Suppressor macrophage treated with lipopolysaccharide for 1 hour (primary cell): ENCODE data around the gene CTSO.
A peak's percentile ranks its signal among the peaks of the same experiment; 100 is the strongest.
"Not testable (repeated sequence)": the region's sequence is repeated elsewhere in the genome, so short reads cannot be mapped to it uniquely, and the experiment has no call there.

Source experiments
- DNase-seq, 3 donors: peaks; one replicate each; pipeline ENCODE4 v3.0.0-alpha.2; 2020 to 2022

Gene CTSO

DNA sequence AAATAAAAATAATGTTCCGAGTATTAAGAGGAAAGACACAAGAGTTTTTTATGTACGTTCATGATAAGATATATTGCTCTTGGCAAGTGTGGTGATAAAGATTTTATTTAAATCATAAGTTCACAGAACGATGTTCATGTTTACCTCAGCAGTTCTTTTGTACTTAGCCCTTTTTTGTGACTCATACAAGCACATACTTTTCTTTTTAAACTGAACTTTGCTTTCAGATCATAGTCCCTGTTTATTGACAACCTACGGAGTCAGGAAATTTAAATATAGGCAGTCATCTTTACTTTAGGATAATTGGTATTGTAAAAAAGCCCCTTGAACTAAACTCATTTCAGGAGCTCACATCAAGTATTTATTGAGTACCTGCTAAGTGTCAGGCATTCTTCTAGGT, 1.3 kb upstream of the CTSO start:
- DNase-seq: no peak

DNA sequence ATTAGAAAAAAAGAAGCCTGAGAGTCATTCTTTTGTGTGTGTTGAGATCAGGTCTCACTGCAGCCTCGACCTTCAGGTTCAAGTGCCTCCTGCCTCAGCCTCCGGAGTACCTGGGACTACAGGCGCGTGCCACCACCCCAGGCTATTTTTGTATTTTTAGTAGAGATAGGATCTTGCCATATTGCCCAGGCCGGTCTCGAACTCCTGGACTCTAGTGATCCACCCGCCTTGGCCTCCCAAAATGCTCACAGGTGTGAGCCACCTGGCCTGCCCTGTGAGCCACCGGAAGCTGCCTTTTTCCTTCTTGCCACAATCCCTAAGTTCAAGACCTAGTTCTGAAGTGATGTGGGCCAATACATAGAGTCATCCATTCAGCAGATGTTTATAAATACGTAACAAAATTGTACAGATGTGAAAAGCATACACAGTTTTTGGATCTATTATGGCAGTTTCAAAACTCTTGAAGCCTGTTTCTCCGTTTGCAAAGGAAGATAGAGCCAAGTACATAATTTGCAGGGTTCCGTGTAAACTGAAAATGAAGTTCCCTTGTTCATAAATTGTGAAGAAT, 536 bp upstream of the CTSO start:
- DNase-seq: no peak

DNA sequence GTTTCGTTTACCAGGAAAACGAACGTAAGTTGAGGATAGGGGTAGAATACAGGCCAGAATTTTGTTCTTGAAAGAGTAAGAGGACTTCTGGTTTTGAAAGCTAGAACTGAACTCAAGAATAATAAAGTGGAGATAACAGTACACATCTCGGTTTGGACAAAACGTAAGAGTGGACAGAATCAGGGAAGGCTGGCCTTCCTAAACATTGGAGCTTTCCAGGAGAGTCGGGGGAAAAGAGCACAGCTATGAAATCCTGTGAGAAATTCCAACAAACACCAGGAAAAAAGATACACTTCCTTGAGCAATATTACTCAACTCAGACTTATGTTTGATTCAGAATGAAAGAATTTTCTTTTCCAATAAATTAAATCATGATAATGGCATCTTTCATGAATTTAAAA, 1.2 kb downstream of the CTSO start:
- DNase-seq: no peak

DNA sequence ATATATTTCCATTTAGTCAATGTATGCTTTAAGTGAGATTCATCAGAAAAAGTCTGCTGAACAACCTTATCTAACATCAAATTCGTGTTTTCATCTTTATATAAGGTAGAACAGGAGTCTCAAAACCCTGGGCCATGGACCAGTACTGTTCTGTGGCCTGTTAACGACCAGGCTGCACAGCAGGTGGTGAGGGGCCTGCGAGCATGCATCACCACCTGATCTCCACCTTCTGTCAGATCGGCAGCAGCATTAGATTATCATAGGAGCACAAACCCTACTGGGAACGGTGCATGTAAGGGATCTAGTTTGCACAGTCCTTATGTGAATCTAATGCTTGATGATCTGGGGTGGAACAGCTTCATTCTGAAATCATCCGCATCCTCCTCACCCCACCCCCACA, 3.2 kb downstream of the CTSO start:
- DNase-seq: no peak

DNA sequence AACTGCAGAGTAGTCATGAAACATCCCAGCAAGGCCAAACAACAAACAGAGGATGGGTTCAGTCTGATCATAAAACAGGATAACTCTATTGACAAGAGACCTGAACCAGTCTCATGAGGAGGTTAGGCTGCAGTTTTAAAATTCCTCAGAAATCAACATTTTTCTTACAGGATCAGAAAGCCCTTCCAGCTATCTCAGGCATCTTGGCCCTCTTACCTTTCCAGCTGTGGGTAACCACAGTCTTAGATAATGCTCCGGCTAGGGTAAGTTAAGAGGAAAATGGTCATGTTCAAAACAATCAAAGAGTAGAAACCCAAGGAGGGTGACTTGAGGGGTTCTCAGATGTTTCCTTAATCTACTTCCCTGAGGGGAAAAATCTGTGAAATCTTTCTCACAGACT, 5.1 kb downstream of the CTSO start:
- no peak for DNase-seq

DNA sequence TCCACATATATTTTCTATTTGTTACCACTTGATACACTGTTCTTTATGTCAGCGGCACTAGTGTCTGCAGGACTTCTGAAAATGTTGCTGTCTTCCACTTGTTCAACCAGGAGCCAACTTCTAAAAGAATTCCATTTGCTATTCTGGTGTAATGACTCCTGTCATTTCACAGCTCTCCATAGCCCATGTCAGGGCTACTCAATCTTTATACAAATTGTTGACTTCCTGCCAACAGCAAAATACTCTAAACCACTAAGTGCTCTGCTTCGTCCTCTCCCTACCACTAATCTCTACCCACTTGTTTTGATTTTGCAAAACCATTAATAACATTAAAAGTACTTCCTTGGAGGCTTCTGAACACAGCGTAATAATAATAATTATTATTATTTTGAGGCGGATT, 7.2 kb downstream of the CTSO start:
- DNase-seq: no peak

DNA sequence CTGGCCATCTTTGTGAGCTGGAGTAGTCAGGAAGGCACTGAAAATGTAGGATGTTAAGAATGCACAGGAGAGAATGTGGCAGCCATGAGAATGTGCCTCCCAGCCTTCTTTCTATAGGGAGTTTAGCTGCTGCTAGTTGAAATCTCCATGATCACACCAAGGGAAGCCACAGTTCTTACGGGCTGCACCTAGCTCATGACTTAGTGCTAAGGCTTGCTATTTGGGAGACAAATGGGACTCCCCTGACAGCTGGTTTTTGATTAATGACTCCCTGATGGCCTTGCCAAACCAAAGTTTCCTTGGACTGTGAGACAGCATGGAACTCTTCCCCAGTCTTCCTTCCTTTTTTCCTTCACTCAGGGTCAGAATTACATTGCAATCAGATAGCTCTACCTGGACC, 9.2 kb downstream of the CTSO start:
- DNase-seq: no peak

DNA sequence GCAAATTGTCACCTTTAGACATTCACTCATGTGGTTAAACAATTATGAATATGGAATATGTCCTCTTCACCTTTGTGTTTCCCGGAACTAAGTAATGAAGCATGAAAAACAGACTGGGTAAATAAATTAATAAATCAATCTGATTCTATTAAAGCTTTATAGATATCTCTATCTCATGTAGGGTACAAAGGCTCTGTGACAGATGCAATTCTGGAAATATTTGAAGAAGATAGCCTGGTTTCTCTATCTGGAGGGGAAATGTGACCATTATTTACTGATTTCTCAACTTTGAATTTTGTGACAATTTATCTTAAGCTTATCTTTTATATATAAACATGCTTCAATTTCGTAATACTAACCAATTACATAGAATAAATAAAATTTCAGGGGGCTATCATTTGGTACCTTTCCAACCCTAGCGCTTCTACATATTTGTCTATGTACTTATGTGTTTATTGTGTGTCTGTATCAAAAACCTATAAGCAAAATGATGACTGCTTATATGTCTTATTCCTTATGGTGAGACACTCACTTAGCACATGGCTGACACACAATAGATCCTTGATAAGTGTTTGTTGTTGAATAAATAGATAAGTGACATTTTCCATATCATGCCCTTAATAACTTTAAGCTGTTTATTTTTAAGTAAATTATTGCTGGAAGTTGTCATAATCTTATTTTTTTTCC, 9.9 kb downstream of the CTSO start:
- DNase-seq: no peak

DNA sequence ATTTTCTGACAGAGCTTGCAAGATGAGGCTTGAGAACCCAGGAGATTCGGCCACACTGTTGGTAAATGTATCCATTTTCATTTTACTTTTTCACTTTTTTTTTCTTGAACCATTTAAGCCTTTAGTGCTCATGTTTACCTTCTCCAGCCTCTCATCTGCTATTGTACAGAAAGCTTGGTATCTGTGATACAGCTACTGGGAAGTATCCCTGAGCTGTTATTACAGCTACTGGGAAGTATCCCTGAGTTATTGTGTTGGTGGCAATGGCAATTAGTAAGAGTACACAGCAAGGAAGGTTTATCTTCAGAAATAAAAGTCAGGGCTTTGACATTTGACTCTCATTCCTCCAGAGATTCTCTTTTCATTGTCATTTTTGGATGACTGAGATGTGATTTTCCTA, 11.8 kb downstream of the CTSO start:
- DNase-seq: no peak

DNA sequence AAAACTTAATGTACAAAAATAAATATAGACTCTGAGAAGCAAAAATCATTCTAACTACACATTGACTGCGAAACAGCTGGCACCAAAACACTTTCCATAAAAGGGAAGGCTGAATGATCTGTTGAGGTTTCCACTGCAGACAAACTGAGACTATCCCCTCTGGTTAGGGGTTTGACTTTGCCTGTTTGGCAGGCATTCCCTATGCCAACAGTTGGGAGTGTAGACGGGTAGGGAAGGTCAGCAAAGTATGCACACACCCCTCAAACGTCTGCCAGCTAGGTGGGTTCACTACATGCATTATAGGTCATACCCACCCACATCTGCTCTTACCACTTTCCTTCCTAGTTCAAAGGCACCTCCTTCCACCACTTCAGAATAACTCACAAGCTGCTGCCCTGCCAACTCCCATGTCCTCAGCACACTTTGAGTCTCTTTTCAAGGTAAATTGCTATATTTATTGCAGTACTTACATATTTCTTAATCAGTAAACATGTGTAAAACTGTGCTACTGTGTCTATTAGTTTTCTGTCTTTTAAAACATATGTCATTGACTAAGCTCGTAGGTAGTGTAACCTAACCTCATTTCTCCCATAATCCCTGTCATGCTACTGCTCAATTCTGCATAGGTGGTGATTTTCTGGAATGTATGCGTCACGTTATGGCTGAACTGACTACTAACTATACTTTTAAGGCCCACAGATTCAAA, 12.4 kb downstream of the CTSO start:
- DNase-seq: no peak

DNA sequence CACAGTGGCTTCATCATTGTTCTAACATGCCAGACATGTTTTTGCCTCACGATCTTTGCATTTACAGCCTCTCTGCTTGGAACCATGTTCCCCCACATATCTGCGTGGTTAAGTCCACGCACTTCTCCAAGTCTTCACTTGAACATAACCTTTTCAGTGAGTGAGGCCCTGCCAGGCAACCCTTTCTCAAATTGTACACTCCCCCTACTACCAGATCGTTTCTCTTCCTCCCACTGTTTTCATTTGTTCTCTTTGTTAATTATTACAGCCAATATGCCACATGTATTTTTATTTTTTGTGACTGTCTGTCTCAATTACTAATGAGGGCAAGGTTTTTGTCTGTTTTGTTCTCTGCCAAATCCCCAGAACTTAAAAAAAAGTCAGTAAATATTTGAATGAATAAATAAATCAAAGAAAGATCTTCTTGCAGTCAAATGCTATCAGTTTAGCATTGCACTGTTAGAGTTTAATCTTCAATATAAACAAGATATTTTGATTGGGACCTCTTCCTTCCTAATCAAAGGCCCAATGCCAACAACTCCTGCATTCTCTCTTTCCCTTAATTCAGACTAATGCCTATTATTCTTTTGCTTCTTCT, 18.2 kb downstream of the CTSO start:
- no peak for DNase-seq

DNA sequence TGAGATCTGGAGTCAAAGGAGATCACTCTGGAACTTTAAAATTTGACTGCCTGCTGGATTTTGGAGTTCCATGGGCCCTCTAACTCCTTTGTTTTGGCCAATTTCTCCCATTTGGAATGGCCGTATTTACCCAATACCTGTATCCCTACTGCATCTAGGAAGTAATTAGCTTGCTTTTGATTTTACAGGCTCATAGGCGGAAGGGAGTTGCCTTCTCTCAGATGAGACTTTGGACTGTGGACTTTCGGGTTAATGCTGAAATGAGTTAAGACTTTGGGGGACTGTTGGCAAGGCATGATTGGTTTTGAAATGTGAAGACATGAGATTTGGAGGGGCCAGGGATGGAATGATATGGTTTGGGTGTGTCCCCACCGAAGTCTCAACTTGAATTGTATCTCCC, 19.0 kb downstream of the CTSO start:
- DNase-seq: not testable (repeated sequence)

DNA sequence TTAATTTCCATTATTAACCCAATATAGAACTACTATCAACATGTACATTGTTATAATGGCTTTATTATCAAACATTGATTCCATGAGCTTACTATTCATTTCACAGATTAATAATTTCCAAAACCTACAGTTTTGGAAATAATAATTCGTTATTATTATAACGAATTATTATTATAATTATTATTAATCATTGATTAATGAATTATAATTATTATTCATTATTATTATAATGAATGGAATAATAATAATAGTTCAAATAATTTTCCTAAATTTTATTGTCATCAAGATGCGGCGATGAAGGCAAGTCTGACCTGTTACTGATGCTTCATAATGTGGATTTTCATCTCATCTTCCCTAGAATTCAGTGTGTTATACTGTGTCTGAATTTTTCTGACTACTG, 22.0 kb downstream of the CTSO start:
- no peak for DNase-seq

DNA sequence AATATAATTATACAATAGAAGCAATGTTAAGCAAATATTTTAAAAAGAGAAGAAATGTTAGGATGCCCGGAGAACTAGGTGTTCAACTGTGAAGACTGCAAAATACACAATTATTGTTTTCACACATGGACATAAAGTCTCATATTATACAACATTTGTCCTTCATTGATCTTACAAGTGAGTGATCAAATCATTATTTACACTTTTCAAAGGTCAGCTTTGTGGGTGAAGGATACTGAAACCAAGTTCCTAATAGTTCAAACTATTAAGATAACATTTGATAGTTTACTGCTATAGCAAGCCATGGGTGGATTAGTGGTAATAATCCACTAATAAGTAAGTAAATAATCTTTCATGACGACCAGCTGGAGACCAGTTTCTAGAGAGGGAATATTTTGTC, 23.3 kb downstream of the CTSO start:
- no peak for DNase-seq

DNA sequence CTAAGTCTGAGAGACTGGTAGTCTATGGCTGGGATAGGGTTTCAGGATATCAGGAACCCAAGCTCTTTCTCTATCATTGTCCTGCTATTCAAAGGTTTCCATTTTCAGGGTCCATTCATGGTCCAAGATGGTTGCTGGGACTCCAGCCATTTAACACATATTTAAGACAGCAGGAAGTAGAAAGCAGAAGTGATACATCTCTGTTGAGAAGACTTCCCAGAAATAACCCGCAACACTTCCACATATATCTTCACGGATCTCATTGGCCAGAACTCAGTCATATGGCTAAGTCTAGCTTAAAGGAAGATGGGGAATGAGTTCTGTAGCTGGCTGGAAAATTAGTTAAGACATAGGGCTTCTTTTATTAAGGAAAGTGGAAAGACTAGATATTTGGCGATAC, 23.8 kb downstream of the CTSO start:
- peak in 1 of 3 donors; percentile 14 for DNase-seq

DNA sequence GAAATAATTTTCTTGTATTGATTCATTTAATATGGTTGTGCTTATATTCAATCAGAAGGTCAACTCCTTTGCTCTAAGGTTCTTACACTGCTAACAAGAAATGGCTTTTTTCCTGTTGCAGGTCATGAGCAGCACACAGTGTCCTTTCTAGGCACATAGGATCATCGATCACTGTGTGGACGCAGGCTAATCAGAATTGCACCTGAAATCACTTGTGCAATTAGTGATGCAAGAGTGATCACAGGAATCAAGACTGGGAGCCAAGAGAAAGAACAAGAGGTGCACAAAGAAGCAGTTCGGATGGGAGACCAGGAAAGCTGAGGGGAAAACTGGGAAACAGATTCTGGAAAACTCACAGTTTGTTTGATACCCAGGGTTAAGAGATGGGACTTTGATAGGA, 29.0 kb downstream of the CTSO start:
- no peak for DNase-seq

DNA sequence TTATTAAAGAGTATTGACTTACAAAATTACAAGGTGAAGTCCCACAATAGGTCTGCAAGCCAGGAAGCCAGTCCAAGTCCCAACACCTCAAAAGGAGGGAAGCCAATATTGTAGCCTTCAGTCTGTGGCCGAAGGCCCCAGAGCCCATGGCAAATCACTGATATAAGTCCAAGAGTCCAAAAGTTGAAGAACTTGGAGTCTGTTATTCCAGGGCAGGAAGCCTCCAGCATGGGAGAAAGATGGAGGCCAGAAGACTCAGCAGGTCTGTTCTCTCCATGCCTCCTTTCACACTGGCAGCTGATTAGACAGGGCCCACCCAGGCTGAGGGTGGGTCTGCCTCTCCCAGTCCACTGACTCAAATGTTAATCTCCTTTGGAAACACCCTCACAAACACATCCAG, 32.1 kb downstream of the CTSO start:
- DNase-seq: no peak

DNA sequence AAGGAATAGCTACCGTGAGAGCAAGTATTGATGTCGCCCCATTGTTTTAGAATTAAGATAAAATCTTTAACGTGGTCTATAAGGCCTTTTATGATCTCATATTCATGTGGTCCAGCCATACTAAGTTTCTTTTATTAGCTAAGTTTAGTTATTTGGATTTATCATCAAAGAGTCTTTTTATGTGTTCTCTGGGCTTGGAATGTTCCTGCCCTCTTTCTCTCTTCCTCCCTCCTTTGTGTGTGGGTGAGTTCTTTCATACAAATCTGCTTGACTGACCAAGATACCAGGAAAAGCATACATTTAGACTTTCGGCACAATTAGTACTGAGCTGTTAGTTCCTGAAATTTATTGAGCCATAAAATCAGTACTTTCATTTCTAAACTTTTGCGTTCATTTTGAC, 38.9 kb downstream of the CTSO start:
- no peak for DNase-seq

DNA sequence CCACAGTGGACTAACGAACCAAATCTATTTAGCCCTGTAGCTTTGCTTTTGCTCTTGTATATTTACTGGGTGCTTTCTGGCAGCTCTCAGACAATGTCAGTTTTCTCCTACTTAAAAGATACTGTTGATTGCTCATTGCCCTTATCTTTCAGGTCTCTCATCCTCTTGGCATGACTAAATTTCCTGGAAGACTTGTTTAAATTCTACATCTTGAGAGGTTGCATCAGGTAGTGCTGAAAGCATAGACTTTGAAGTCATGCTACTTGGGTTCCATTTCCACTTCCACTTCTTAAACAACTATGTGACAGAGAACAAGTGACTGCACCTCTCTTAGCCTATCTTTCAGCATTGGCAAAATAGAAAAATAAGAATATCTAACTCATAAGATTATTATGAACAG, 41.8 kb downstream of the CTSO start:
- no peak for DNase-seq

DNA sequence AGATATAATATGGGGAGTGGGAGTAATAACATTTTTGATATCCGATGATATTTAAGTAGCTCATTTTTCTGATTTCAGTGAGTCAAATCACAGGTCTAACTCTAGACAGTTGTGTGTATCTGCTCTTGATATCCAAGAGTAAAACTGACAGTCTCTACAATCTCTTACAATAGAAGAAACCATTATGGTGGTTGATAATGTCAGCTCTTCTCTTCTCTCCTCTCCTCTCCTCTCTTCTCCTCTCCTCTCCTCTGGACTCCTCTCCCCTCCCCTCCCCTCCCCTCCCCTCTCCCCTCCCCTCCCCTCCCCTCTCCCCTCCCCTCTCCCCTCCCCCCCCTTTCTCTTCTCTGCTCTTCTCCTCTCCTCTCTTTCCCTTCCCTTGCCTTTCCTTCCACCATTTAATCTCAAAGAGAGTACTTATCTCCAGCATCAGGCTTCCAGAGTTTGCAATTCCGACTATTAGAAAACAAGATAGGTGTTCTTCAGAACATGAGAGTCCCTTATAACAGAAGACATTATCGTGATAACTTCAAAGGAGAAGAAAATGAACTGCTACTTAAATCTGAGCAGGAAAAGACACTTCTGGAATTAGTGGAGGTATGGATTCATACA, 43.9 kb downstream of the CTSO start:
- no peak for DNase-seq

DNA sequence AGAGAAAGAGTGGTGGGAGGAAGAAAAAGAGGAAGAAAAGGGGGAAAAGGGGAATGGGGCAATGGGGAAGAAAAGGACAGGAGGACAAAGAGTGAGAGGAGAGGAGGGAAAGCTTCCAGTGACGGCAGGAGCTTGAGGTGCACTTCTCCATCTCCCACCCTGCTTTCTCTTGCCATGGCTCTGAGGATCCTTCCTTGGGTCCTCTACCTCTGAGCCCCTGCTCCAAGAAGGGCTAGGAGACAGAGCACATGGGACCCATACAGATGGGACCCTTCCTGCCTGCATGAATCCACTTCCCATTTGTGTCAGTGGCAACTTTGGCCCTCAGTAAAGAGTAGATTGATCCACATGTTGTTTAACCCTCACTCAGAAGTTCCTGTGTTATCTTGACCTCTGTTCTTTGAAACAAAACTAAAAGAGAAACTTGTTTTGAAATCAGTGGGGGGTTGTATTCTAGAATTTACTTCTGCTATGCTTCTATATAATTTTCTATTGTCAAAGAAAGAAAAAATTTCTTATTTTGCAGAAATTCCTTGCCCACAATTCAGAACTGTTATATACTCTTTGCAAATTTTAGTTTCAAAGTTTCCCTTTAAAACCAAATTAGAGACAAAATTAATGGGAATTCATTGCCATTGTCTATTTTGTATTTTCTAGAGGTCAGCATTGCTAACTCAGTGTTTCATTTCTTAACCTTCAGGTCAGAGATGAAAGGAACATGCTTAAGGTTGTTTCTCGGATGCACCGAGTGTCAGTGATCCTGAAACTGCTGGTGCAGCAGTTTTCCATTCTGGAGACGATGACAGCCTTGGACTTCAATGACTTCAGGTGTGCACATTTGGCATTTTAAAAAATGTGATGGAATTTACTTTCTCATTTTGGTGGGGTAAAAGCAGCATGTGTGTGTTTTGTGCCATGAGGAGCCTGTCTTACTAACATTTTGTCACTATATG, 45.2 kb downstream of the CTSO start:
- DNase-seq: no peak

DNA sequence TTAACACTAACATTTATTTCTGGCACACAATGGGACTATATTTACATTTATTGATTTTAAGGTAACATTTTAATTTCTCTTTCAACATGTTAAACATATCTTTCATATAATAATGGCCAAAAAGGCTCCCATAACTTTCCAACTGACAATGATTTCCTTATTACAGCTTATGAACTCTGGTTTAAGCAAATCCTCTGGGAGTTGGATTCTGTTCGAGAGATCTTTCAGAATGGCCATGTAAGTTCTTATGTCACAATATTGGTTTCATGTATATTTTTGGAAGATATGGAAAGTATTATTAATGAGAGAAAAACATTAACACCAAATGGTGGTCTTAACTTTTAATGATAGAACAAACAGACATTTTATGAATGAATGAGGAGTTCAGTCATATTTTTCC, 46.1 kb downstream of the CTSO start:
- DNase-seq: no peak
